Cardiac fibroblast (primary cell): ENCODE results near the gene KIZ.

Experiments used
- DNase-seq, 2 donors: peaks; one replicate each; pipeline versions ENCODE4 v3.0.0 to v3.0.0-alpha.2; 2010; ENCODE audit warnings: low read depth in 2 of 2
- H3K4me3 ChIP-seq, 2 donors: replicated peaks in 1 of 2; 1 replicate in 1 of 2; 2 replicates in 1 of 2; pipeline ENCODE4 v1.5.1; 2011; ENCODE audit warnings: low read depth in 2 of 2, low read length in 2 of 2, mild to moderate bottlenecking in 2 of 2, moderate library complexity in 1 of 2
- CTCF ChIP-seq: IDR thresholded peaks from one replicate; pipeline ENCODE4 v1.5.1; 2011; ENCODE audit warnings: low read depth, mild to moderate bottlenecking, low read length, inconsistent platforms

The KIZ gene

GRCh38 chr20:21230686-21231085 lies 104.8 kb downstream of the KIZ start:
- no peak overlapping the region for H3K4me3 ChIP-seq
- DNase-seq = peak in 1 of 2 donors; percentile 5
- no peak for TF ChIP-seq CTCF

GRCh38 chr20:21232546-21233280 lies 106.8 kb downstream of the KIZ start:
- H3K4me3 ChIP-seq = no peak overlapping the region
- TF ChIP-seq CTCF = no peak
- DNase-seq = no peak

- DNase-seq = no peak
- H3K4me3 ChIP-seq = no peak overlapping the region
- no peak for TF ChIP-seq CTCF
These were observed 108.4 kb downstream of the KIZ start for GRCh38 chr20:21234324-21234723.

GRCh38 chr20:21234806-21235483 lies 109.1 kb downstream of the KIZ start:
- no peak for TF ChIP-seq CTCF
- DNase-seq = no peak
- no peak overlapping the region for H3K4me3 ChIP-seq

- TF ChIP-seq CTCF = peak; percentile 91
- DNase-seq = peak; percentile 79 to 82
- H3K4me3 ChIP-seq = no peak overlapping the region
These were observed 109.9 kb downstream of the KIZ start for GRCh38 chr20:21235484-21236445.

- DNase-seq = peak in 1 of 2 donors; percentile 23
- TF ChIP-seq CTCF = no peak
- H3K4me3 ChIP-seq = no peak overlapping the region
These were observed 112.3 kb downstream of the KIZ start for GRCh38 chr20:21237956-21238799.
